Activated naive CD4-positive, alpha-beta T cell (primary cell): Measurements from ENCODE around the gene AMELX.

Experiments used
- DNase-seq, 4 experiments: peaks; one replicate each; lab custom pipeline; 2025; lab: John Stamatoyannopoulos, UW

The AMELX gene

GRCh38 chrX:11309220-11309619 is 16.0 kb downstream of the AMELX start:
- DNase-seq: no peak

DNA sequence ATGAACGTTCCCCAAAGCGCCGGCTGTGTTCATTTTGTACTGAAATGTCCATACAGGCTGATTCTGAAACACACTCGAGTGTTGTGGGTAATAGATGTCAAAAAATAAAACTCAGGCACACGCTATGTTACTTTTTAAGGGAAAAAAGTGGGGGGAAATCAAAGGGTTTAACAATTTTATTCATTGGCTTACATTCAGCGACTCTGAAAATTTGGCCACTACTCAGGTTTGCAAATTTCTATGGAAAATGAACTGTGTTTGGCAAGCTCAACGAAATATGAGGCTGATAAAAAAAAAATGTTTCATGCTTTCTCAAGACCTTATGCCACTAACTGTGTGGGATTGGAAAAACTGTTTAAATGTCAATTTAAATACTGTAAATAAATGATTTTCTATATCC is 18.5 kb downstream of the AMELX start:
- DNase-seq: no peak

- no peak for DNase-seq
Observed at GRCh38 chrX:11319806-11320520, 26.8 kb downstream of the AMELX start.

GRCh38 chrX:11321986-11322385 is 28.8 kb downstream of the AMELX start:
- no peak for DNase-seq

DNA sequence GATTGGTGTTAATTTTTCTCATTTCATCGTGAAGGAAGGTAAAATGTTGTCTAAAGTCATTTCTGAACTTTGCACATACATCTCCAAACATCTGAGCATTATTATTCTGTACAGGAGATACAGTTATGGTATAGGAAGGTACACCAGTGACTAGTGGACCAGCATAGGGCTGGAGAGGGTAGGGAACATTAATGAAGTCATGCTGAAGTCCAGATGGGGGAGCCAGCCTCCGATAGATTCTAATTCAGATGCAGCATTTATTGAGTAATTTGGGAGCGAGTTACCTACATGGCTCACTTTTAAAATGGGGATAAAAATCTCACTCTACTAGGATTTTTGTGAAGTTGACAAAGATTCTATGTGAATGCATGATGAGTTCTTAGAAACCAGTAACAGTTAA is 34.9 kb downstream of the AMELX start:
- no peak for DNase-seq

- no peak for DNase-seq
Observed at GRCh38 chrX:11329021-11329420, 35.8 kb downstream of the AMELX start.

GRCh38 chrX:11331788-11332187 is 38.6 kb downstream of the AMELX start:
- no peak for DNase-seq

GRCh38 chrX:11334165-11334564 is 41.0 kb downstream of the AMELX start:
- DNase-seq: no peak

GRCh38 chrX:11336201-11336600 is 43.0 kb downstream of the AMELX start:
- no peak for DNase-seq

- DNase-seq: no peak
Observed at GRCh38 chrX:11337292-11338009, 44.2 kb downstream of the AMELX start.

- no peak for DNase-seq
Observed at GRCh38 chrX:11341274-11342201, 48.3 kb downstream of the AMELX start.

DNA sequence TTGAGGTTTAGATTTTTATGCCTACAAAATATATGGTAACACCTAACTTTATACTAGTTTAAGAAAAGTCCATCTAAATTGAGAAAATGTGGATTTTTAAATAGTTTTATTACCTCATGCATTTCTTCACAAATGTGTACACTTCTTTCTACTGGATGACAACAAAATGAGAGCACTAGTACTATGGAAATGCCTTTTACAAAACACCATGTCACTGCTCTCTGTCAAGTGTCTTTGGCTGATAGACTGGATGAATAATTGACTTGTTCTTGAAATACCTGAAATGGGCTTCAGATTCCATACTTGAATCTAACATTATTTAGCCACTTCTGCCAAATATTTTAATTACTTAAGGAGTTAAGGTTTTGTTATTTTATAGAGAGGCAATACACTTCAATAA is 49.5 kb downstream of the AMELX start:
- DNase-seq: no peak

- no peak for DNase-seq
Observed at GRCh38 chrX:11346121-11346682, 53.0 kb downstream of the AMELX start.

- DNase-seq: no peak
Observed at GRCh38 chrX:11347300-11347699, 54.1 kb downstream of the AMELX start.

DNA sequence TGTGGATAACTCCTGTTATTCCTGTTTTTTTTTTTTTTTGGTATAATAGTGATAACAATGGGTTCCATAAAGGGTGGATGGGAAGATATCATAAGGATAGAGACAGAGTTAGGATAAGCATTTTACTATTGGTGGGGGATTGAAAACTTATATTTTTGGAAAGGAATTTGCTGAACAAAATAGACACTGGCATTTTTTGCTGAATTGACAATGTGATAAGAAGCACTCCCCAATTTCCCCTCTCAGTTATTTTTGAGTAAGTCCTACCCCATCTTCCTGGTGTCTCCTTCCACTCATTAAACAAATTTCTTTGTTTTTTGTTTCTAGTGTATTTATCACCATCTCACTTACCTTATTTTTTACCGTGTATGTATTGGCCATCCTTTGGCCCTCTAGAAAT is 55.8 kb downstream of the AMELX start:
- DNase-seq: no peak

DNA sequence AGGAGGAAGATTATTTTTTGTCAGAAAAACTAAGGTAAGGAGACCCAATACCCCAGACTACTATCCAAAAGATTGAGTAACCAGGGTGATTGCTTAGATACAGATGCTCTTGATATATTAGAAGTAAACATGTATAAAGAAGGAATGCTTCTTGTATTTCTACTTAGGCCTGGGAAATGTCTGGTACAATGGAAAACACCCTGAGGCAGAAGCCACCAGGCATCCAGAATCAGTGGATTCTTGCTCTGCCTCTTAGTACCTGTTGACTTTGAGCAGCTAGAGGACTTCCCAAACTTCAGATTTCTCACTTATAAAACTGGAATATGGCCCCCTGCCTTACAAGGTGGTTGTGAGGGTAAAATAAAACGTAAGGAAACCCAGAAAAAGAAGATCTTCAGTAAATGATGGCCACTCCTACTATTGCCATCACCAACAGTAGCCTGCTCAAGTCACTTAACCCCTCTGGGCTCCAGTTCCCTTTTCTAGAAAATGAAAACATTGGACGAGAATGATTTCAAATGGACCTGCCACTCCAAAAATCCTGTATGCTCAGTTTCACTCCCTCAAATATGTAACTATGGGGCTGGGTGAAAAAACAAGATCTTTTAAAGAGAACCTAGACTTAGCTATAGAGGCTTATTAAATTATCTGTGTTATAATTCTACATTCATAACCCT is 56.6 kb downstream of the AMELX start:
- no peak for DNase-seq
